ENCODE data around the gene RNF44. TPM values are rescaled to one million over a fixed set of nuclear protein-coding genes. Genes with fewer than 3 reads are reported as not detected.

RNF44 gene
- total RNA-seq, 1 experiment from 2014 or later, result 84.2 TPM

DNA sequence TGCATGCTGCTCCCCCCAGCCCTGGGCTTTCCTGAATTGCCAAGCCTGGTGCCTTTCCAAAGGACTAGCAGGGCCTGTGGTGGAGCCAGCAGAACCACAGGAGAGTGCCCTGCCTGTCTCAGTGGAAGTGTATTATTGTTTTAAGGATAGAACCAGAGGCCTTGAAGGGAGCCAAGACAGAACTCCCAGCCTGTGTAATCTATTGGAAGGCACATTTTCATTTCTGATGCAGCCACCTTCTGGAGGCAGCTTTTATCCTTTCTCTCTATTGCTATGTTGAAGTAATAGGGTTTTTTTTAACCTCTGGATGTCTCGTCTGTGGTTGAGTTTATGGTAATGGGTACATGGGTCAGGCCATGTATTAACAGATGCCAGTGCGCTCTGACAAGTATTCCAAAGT lies 29.3 kb downstream of the RNF44 start:
- ChIA-PET CTCF (no interaction called here), POLR2A (no interaction called here)
- intact Hi-C loops (cut with micrococcal nuclease; ENCODE audit: unreplicated experiment), result no loop called here
- Mint-ChIP-seq H3K4me1 (ENCODE audit: low read depth, unreplicated experiment) (no peaks in the 10 kb centered on the region), H3K9me3 (ENCODE audit: unreplicated experiment) (no peaks in the 10 kb centered on the region), H3K27me3 (ENCODE audit: insufficient read depth, unreplicated experiment) (no peaks in the 10 kb centered on the region), H3K36me3 (ENCODE audit: insufficient read depth, unreplicated experiment) (peaks cover 65% of the 10 kb centered on the region), H3K27ac (ENCODE audit: unreplicated experiment) (no peak overlapping the region), H3K4me3 (ENCODE audit: unreplicated experiment) (no peak overlapping the region)
- Histone ChIP-seq H3K36me3 (ENCODE audit: control insufficient read depth, insufficient read depth, low read length) (no peaks in the 10 kb centered on the region; the same call in 1 of the 2 replicates), H3K4me3 (ENCODE audit: low read depth, low read length) (no peak overlapping the region), H3K9me3 (no peaks in the 10 kb centered on the region), H3K4me1 (no peaks in the 10 kb centered on the region), H3K27me3 (replicated peaks; ENCODE audit: control insufficient read depth, insufficient read depth, low read length) (no peaks in the 10 kb centered on the region)
- TF ChIP-seq, protein P1, sequence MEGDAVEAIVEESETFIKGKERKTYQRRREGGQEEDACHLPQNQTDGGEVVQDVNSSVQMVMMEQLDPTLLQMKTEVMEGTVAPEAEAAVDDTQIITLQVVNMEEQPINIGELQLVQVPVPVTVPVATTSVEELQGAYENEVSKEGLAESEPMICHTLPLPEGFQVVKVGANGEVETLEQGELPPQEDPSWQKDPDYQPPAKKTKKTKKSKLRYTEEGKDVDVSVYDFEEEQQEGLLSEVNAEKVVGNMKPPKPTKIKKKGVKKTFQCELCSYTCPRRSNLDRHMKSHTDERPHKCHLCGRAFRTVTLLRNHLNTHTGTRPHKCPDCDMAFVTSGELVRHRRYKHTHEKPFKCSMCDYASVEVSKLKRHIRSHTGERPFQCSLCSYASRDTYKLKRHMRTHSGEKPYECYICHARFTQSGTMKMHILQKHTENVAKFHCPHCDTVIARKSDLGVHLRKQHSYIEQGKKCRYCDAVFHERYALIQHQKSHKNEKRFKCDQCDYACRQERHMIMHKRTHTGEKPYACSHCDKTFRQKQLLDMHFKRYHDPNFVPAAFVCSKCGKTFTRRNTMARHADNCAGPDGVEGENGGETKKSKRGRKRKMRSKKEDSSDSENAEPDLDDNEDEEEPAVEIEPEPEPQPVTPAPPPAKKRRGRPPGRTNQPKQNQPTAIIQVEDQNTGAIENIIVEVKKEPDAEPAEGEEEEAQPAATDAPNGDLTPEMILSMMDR (IDR thresholded peaks at IDR 0.05; ENCODE audit: insufficient read depth in 1 of 2, low read depth in 1 of 2, low read length in 1 of 2, severe bottlenecking in 1 of 2, unreplicated experiment in 1 of 2), result no peak
- no peak for DNase-seq
- no TSS peak for BruUV-seq (replicated peaks)

DNA sequence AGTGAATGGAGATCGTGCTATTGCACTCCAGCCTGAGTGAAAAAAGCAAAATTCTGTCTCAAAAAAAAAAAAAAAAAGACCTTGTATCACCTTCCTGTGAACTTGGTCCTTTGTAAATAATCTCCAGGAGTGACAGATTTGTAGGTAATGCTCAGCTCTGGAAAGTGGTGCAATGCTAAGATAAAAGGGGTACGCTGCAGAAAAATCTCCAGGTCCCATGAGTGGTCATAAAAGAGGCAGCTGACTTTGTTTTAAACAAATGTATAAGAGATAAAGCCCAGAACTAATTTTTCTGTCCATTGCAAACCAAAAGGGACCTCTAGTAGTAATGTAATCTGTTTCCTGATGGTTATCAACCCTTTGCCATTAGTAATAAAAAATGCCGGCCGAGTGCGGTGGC lies 33.7 kb downstream of the RNF44 start:
- TF ChIP-seq, protein P1 (IDR thresholded peaks at IDR 0.05; ENCODE audit: insufficient read depth in 1 of 2, low read depth in 1 of 2, low read length in 1 of 2, severe bottlenecking in 1 of 2, unreplicated experiment in 1 of 2), result no peak
- Mint-ChIP-seq H3K4me3 (ENCODE audit: unreplicated experiment) (no peak overlapping the region), H3K36me3 (ENCODE audit: insufficient read depth, unreplicated experiment) (peaks cover 94% of the 10 kb centered on the region), H3K9me3 (ENCODE audit: unreplicated experiment) (no peaks in the 10 kb centered on the region), H3K27me3 (ENCODE audit: insufficient read depth, unreplicated experiment) (no peaks in the 10 kb centered on the region), H3K27ac (ENCODE audit: unreplicated experiment) (no peak overlapping the region), H3K4me1 (ENCODE audit: low read depth, unreplicated experiment) (no peaks in the 10 kb centered on the region)
- DNase-seq, result peak in 1 of 2 experiments; percentile 15
- intact Hi-C loops (cut with micrococcal nuclease; ENCODE audit: unreplicated experiment), result no loop called here
- CTCF ChIA-PET, result no interaction called here
- BruUV-seq (replicated peaks), result no TSS peak
- no peaks in the 10 kb centered on the region; the same call in 1 of the 2 replicates for H3K36me3 ChIP-seq (ENCODE audit: control insufficient read depth, insufficient read depth, low read length)
- H3K4me1 ChIP-seq, result no peaks in the 10 kb centered on the region
- H3K4me3 ChIP-seq (ENCODE audit: low read depth, low read length), result no peak overlapping the region
- POLR2A ChIA-PET, result interaction anchor here (0.6 kb wide), 1 partner anchor 144 kb away, joined by 10 read pairs; no protein-coding TSS in a partner anchor
- no peaks in the 10 kb centered on the region for H3K27me3 ChIP-seq (replicated peaks; ENCODE audit: control insufficient read depth, insufficient read depth, low read length)
- H3K9me3 ChIP-seq, result no peaks in the 10 kb centered on the region

DNA sequence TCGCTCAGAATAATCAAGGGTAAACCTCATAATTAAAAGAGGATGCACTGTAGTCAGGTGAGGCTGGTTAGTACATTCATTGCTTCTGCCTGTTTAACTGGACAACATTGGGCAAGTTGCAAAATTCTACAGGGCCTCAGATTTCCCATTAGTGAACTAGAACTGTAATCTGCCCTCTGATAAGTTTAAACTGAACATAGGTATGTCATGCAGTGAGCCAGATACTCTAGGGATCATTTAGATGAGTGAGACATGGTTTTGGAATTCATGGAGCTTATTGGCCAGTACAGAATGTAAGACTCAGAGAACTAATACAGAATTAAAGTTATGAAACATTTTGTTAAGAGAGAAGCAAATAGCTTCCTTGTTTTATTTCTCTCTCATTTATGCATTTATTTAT lies 35.9 kb downstream of the RNF44 start:
- TF ChIP-seq, protein P1 (IDR thresholded peaks at IDR 0.05; ENCODE audit: insufficient read depth in 1 of 2, low read depth in 1 of 2, low read length in 1 of 2, severe bottlenecking in 1 of 2, unreplicated experiment in 1 of 2), result no peak
- Mint-ChIP-seq H3K4me3 (ENCODE audit: unreplicated experiment) (no peak overlapping the region), H3K36me3 (ENCODE audit: insufficient read depth, unreplicated experiment) (peaks cover 92% of the 10 kb centered on the region), H3K4me1 (ENCODE audit: low read depth, unreplicated experiment) (no peaks in the 10 kb centered on the region), H3K27ac (ENCODE audit: unreplicated experiment) (no peak overlapping the region), H3K9me3 (ENCODE audit: unreplicated experiment) (no peaks in the 10 kb centered on the region), H3K27me3 (ENCODE audit: insufficient read depth, unreplicated experiment) (no peaks in the 10 kb centered on the region)
- DNase-seq, result no peak
- no peaks in the 10 kb centered on the region for H3K27me3 ChIP-seq (replicated peaks; ENCODE audit: control insufficient read depth, insufficient read depth, low read length)
- intact Hi-C loops (cut with micrococcal nuclease; ENCODE audit: unreplicated experiment), result no loop called here
- no peaks in the 10 kb centered on the region for H3K36me3 ChIP-seq (ENCODE audit: control insufficient read depth, insufficient read depth, low read length)
- ChIA-PET CTCF (no interaction called here), POLR2A (no interaction called here)
- no TSS peak for BruUV-seq (replicated peaks)
- no peaks in the 10 kb centered on the region for H3K4me1 ChIP-seq
- H3K4me3 ChIP-seq (ENCODE audit: low read depth, low read length), result no peak overlapping the region
- no peaks in the 10 kb centered on the region for H3K9me3 ChIP-seq

All from Caco-2 (cell line).